SK-N-SH (cell line): Measurements from ENCODE around the gene ACOT8. TPM values are rescaled to one million over a fixed set of nuclear protein-coding genes. Genes with fewer than 3 reads are reported as not detected.

Experiments
- CTCF ChIA-PET: fragments of 300-600, 350-600 bp; formaldehyde crosslinking; extraction: SDS; loops from one replicate; lab custom pipeline; 2021; lab: Yijun Ruan, JAX
- POLR2A ChIA-PET: fragments of 350-600 bp; sonication (Branson Sonifier 250); formaldehyde crosslinking; extraction: SDS; loops from one replicate; lab custom pipeline; 2020; ENCODE audit warnings: antibody characterized with exemption, inconsistent platforms; lab: Yijun Ruan, JAX
- DNase-seq: peaks from one replicate; pipeline ENCODE4 v3.0.0; 2012
- H2AFZ ChIP-seq: fragments of 200-600 bp; sonication (generic); 2 replicates; pipeline ENCODE4 v1.8.1; 2016; ENCODE audit warnings: antibody characterized with exemption, mild to moderate bottlenecking, low read depth
- H3F3A ChIP-seq: fragments of 200-600 bp; sonication (generic); replicated peaks from 2 replicates; pipeline ENCODE3; 2016; ENCODE audit warnings: antibody characterized with exemption, mild to moderate bottlenecking; ENCODE audit not compliant: insufficient read depth
- H3K27ac ChIP-seq, 2 experiments: fragments of 200-500 bp in 1 of 2; fragments of 200-600 bp in 1 of 2; sonication (Bioruptor generic) in 1 of 2; sonication (generic), shearing (Covaris generic) in 1 of 2; 2 replicates each; pipeline versions ENCODE4 v1.5.1 to v1.6.1; 2014 to 2016; ENCODE audit warnings: low read depth in 2 of 2, inconsistent platforms in 1 of 2, low read length in 1 of 2, mild to moderate bottlenecking in 1 of 2, mixed read lengths in 1 of 2
- H3K27me3 ChIP-seq: fragments of 200-600 bp; sonication (generic), shearing (Covaris generic); 2 replicates; pipeline ENCODE4 v1.6.1; 2016; ENCODE audit warnings: mixed run types; ENCODE audit not compliant: insufficient read depth
- H3K36me3 ChIP-seq, 2 experiments: fragments of 200-500 bp in 1 of 2; fragments of 200-600 bp in 1 of 2; sonication (Bioruptor generic) in 1 of 2; sonication (generic) in 1 of 2; replicated peaks in 1 of 2; 2 replicates each; pipeline versions ENCODE3 to v1.5.1; 2014 to 2016; ENCODE audit warnings: low read length in 1 of 2, mild to moderate bottlenecking in 1 of 2; ENCODE audit not compliant: insufficient read depth in 2 of 2, control insufficient read depth in 1 of 2
- H3K4me1 ChIP-seq, 2 experiments: fragments of 200-500 bp in 1 of 2; fragments of 200-600 bp in 1 of 2; sonication (Bioruptor generic) in 1 of 2; sonication (generic), shearing (Covaris generic) in 1 of 2; 2 replicates each; pipeline versions ENCODE4 v1.5.1 to v1.6.1; 2014 to 2016; ENCODE audit warnings: low read depth in 1 of 2, low read length in 1 of 2, mixed run types in 1 of 2; ENCODE audit not compliant: insufficient read depth in 2 of 2, control insufficient read depth in 1 of 2
- H3K4me2 ChIP-seq: fragments of 200-600 bp; sonication (generic), shearing (Covaris generic); 2 replicates; pipeline ENCODE4 v1.6.1; 2017; ENCODE audit warnings: mixed run types
- H3K4me3 ChIP-seq, 2 experiments: fragments of 200-500 bp in 1 of 2; fragments of 200-600 bp in 1 of 2; sonication (Bioruptor generic) in 1 of 2; sonication (generic), shearing (Covaris generic) in 1 of 2; 2 replicates each; pipeline versions ENCODE4 v1.5.1 to v1.8.1; 2014 to 2016; ENCODE audit warnings: low read depth in 2 of 2, inconsistent platforms in 1 of 2, low read length in 1 of 2, mild to moderate bottlenecking in 1 of 2, mixed read lengths in 1 of 2, moderate library complexity in 1 of 2
- H3K79me2 ChIP-seq: fragments of 200-600 bp; sonication (generic); 2 replicates; pipeline ENCODE4 v1.8.1; 2017; ENCODE audit warnings: mild to moderate bottlenecking; ENCODE audit not compliant: insufficient read depth
- H3K9ac ChIP-seq: fragments of 200-600 bp; sonication (generic); 2 replicates; pipeline ENCODE4 v1.6.1; 2017; ENCODE audit warnings: mixed run types
- H3K9me2 ChIP-seq: fragments of 200-600 bp; sonication (generic); 2 replicates; pipeline ENCODE4 v1.6.1; 2017; ENCODE audit warnings: mixed run types
- H3K9me3 ChIP-seq: fragments of 200-600 bp; sonication (generic); 2 replicates; pipeline ENCODE4 v1.6.1; 2017; ENCODE audit warnings: mixed run types, mild to moderate bottlenecking, moderate library complexity
- H4K20me1 ChIP-seq: fragments of 200-600 bp; sonication (generic); 2 replicates; pipeline ENCODE4 v1.6.1; 2017; ENCODE audit warnings: mild to moderate bottlenecking, mixed run types; ENCODE audit not compliant: insufficient read depth
- FOSL2 ChIP-seq: IDR thresholded peaks from 2 replicates; pipeline ENCODE4 v1.4.0; 2012; ENCODE audit warnings: low read depth, mild to moderate bottlenecking, moderate library complexity, borderline replicate concordance
- FOXJ3 ChIP-seq: sonication (generic); formaldehyde crosslinking; IDR thresholded peaks from 2 replicates; pipeline ENCODE4 v1.5.1; 2020; ENCODE audit warnings: mild to moderate bottlenecking, missing genetic modification reagents
- POLR2AphosphoS5 ChIP-seq: IDR thresholded peaks from 2 replicates; pipeline ENCODE4 v1.6.1; 2012; ENCODE audit warnings: low read depth, low read length
- RFX5 ChIP-seq: IDR thresholded peaks from 2 replicates; pipeline ENCODE4 v1.6.1; 2012; ENCODE audit warnings: mild to moderate bottlenecking, improper control_type of control experiment, low read length
- SIN3A ChIP-seq: IDR thresholded peaks from 2 replicates; pipeline ENCODE4 v1.6.1; 2012; ENCODE audit warnings: low read depth, mild to moderate bottlenecking, low read length, moderate library complexity, borderline replicate concordance
- SMC3 ChIP-seq: IDR thresholded peaks from 2 replicates; pipeline ENCODE4 v1.6.1; 2012; ENCODE audit warnings: low read depth, low read length, improper control_type of control experiment
- TCF12 ChIP-seq: IDR thresholded peaks from 2 replicates; pipeline ENCODE4 v1.4.0; 2012
- WGBS: methylation state at CpG from one replicate; pipeline ENCODE4 v1.1.6; 2017; ENCODE audit warnings: low lambda C conversion rate; 5-methylcytosine and 5-hydroxymethylcytosine counted together
- polyA plus RNA-seq, 3 experiments: library from polyadenylated mRNA; depleted of rRNA; stranded (reverse); fragments of >200 nt; gene quantifications; 2 replicates each; pipeline ENCODE4 v1.2.3, GENCODE V29; 2012
- TF ChIP-seq, protein P1 (sequence below): IDR thresholded peaks from 2 replicates; pipeline ENCODE4 v1.6.1; 2012; ENCODE audit warnings: mild to moderate bottlenecking, low read depth, low read length, moderate library complexity
- TF ChIP-seq, protein P2 (sequence below): fragments of 200-600 bp; sonication (generic); IDR thresholded peaks from 2 replicates; pipeline ENCODE4 v1.6.1; 2017; ENCODE audit warnings: antibody characterized with exemption, mild to moderate bottlenecking, moderate library complexity
- TF ChIP-seq, protein P3 (sequence below): IDR thresholded peaks from 2 replicates; pipeline ENCODE4; 2012
- TF ChIP-seq, protein P4 (sequence below): IDR thresholded peaks from 2 replicates; pipeline ENCODE4 v1.4.0; 2012; ENCODE audit warnings: low read depth, borderline replicate concordance

The ACOT8 gene
- polyA plus RNA-seq, 1 of the 3 experiments (the other 2 are of a cell fraction), result 48.4 TPM

DNA sequence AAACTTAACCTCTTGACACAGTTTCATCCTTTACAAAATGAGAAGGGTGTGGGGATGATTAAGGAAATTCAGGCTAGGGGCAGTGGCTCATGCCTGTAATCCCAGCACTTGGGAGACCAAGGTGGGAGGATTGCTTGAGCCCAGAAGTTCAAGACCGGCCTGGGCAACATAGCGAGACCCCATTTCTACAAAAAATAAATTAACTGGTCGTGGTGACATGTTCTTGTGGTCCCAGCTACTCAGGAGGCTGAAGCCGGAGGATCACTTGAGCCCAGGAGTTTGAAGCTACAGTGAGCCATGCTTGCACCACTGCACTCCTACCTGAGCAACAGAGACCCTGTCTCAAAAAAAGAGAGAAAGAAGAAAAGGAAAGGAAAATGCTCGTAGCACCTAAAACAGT, 9.3 kb upstream of the ACOT8 start:
- no peaks in the 10 kb centered on the region for H3K9me3 ChIP-seq
- H4K20me1 ChIP-seq, result no peaks in the 10 kb centered on the region
- ChIA-PET CTCF (interaction anchor here (1.4 kb wide), 1 partner anchor 24 kb away, joined by 4 read pairs; no protein-coding TSS in a partner anchor), POLR2A (interaction anchor here (0.6 kb wide), 1 partner anchor 695 kb away, joined by 3 read pairs; no protein-coding TSS in a partner anchor)
- no peak overlapping the region for H2AFZ ChIP-seq
- WGBS, result 91% methylated on average over 5 of the region's 5 CpGs
- no peak overlapping the region for H3K4me2 ChIP-seq
- no peak overlapping the region for H3K27ac ChIP-seq
- H3K9me2 ChIP-seq, result no peaks in the 10 kb centered on the region
- H3K4me1 ChIP-seq, result peaks cover 0 to 8% of the 10 kb centered on the region in 2 experiments; a peak in 1 of 4 replicates
- TF ChIP-seq FOXJ3 (CRISPR knock-in tag) (no peak), FOSL2 (no peak), TCF12 (no peak), SMC3 (no peak), RFX5 (no peak), POLR2AphosphoS5 (no peak), SIN3A (no peak)
- TF ChIP-seq, protein P1, sequence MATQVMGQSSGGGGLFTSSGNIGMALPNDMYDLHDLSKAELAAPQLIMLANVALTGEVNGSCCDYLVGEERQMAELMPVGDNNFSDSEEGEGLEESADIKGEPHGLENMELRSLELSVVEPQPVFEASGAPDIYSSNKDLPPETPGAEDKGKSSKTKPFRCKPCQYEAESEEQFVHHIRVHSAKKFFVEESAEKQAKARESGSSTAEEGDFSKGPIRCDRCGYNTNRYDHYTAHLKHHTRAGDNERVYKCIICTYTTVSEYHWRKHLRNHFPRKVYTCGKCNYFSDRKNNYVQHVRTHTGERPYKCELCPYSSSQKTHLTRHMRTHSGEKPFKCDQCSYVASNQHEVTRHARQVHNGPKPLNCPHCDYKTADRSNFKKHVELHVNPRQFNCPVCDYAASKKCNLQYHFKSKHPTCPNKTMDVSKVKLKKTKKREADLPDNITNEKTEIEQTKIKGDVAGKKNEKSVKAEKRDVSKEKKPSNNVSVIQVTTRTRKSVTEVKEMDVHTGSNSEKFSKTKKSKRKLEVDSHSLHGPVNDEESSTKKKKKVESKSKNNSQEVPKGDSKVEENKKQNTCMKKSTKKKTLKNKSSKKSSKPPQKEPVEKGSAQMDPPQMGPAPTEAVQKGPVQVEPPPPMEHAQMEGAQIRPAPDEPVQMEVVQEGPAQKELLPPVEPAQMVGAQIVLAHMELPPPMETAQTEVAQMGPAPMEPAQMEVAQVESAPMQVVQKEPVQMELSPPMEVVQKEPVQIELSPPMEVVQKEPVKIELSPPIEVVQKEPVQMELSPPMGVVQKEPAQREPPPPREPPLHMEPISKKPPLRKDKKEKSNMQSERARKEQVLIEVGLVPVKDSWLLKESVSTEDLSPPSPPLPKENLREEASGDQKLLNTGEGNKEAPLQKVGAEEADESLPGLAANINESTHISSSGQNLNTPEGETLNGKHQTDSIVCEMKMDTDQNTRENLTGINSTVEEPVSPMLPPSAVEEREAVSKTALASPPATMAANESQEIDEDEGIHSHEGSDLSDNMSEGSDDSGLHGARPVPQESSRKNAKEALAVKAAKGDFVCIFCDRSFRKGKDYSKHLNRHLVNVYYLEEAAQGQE, result no peak
- TF ChIP-seq, protein P2, sequence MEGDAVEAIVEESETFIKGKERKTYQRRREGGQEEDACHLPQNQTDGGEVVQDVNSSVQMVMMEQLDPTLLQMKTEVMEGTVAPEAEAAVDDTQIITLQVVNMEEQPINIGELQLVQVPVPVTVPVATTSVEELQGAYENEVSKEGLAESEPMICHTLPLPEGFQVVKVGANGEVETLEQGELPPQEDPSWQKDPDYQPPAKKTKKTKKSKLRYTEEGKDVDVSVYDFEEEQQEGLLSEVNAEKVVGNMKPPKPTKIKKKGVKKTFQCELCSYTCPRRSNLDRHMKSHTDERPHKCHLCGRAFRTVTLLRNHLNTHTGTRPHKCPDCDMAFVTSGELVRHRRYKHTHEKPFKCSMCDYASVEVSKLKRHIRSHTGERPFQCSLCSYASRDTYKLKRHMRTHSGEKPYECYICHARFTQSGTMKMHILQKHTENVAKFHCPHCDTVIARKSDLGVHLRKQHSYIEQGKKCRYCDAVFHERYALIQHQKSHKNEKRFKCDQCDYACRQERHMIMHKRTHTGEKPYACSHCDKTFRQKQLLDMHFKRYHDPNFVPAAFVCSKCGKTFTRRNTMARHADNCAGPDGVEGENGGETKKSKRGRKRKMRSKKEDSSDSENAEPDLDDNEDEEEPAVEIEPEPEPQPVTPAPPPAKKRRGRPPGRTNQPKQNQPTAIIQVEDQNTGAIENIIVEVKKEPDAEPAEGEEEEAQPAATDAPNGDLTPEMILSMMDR, result no peak
- TF ChIP-seq, protein P3, sequence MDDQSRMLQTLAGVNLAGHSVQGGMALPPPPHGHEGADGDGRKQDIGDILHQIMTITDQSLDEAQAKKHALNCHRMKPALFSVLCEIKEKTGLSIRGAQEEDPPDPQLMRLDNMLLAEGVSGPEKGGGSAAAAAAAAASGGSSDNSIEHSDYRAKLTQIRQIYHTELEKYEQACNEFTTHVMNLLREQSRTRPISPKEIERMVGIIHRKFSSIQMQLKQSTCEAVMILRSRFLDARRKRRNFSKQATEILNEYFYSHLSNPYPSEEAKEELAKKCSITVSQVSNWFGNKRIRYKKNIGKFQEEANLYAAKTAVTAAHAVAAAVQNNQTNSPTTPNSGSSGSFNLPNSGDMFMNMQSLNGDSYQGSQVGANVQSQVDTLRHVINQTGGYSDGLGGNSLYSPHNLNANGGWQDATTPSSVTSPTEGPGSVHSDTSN, result no peak
- TF ChIP-seq, protein P4, sequence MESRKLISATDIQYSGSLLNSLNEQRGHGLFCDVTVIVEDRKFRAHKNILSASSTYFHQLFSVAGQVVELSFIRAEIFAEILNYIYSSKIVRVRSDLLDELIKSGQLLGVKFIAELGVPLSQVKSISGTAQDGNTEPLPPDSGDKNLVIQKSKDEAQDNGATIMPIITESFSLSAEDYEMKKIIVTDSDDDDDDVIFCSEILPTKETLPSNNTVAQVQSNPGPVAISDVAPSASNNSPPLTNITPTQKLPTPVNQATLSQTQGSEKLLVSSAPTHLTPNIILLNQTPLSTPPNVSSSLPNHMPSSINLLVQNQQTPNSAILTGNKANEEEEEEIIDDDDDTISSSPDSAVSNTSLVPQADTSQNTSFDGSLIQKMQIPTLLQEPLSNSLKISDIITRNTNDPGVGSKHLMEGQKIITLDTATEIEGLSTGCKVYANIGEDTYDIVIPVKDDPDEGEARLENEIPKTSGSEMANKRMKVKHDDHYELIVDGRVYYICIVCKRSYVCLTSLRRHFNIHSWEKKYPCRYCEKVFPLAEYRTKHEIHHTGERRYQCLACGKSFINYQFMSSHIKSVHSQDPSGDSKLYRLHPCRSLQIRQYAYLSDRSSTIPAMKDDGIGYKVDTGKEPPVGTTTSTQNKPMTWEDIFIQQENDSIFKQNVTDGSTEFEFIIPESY, result no peak
- H3F3A ChIP-seq, result peaks cover 8% of the 10 kb centered on the region
- H3K27me3 ChIP-seq, result no peaks in the 10 kb centered on the region
- H3K79me2 ChIP-seq, result no peaks in the 10 kb centered on the region
- DNase-seq, result no peak
- H3K36me3 ChIP-seq, result no peaks in the 10 kb centered on the region
- no peak overlapping the region for H3K4me3 ChIP-seq
- H3K9ac ChIP-seq, result no peak overlapping the region
